SK-N-SH treated with all-trans-retinoic acid at 6 μM for 48 hours (cell line): ENCODE results near the gene LMF1.

Experiments used
- TCF4 ChIP-seq: fragments of 250-450 bp; sonication (Bioruptor Pico); IDR thresholded peaks from 2 replicates; pipeline ENCODE4 v1.8.0; 2021; ENCODE audit warnings: mild to moderate bottlenecking, moderate library complexity, borderline replicate concordance
- TF ChIP-seq, protein P1 (sequence below): fragments of 250-450 bp; sonication (Bioruptor Pico); IDR thresholded peaks from 2 replicates; pipeline ENCODE4 v1.8.0; 2020; ENCODE audit warnings: mild to moderate bottlenecking, moderate library complexity, borderline replicate concordance

DNA sequence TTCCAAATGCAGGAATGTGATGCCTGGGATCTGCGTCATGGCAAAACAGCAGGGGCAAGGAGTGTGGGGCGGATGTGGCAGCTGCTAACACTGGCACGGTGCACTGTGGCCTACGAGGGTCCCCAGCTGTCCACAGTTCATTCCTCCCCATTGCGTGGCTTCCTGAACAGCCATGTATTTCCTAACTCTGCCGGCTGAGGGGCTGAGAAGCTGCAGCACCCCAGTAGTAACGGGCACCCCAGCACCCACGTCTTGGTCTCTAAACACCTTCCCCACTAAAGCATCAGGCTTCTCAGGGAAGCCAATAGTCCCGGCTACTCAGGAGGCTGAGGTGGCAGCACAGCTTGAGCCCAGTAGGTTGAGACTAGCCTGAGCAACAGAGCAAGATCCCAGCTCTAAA lies 47.6 kb downstream of the LMF1 start:
- TF ChIP-seq, protein P1, sequence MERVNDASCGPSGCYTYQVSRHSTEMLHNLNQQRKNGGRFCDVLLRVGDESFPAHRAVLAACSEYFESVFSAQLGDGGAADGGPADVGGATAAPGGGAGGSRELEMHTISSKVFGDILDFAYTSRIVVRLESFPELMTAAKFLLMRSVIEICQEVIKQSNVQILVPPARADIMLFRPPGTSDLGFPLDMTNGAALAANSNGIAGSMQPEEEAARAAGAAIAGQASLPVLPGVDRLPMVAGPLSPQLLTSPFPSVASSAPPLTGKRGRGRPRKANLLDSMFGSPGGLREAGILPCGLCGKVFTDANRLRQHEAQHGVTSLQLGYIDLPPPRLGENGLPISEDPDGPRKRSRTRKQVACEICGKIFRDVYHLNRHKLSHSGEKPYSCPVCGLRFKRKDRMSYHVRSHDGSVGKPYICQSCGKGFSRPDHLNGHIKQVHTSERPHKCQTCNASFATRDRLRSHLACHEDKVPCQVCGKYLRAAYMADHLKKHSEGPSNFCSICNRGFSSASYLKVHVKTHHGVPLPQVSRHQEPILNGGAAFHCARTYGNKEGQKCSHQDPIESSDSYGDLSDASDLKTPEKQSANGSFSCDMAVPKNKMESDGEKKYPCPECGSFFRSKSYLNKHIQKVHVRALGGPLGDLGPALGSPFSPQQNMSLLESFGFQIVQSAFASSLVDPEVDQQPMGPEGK (CRISPR knock-in tag), result no peak
- no peak for TF ChIP-seq TCF4 (CRISPR knock-in tag)
